Mucosa of descending colon (tissue), 3 donors: ENCODE data around the gene NOL4L. TPM values are rescaled to one million over a fixed set of nuclear protein-coding genes. Genes with fewer than 3 reads are reported as not detected.

Experiments
- ATAC-seq: fragments of 200-7000 bp; cut with Tn5 transposase; one replicate; pipeline ENCODE4 v1.9.1; 2020; ENCODE audit warnings: mild to moderate bottlenecking, moderate library complexity
- DNase-seq, 3 donors: peaks; one replicate each; pipeline ENCODE4 v3.0.0-alpha.2; 2020
- H3K36me3 ChIP-seq: fragments of 200-600 bp; one replicate; pipeline ENCODE4 v1.8.0; 2021; ENCODE audit warnings: low read depth, mild to moderate bottlenecking
- H3K4me1 ChIP-seq: fragments of 200-600 bp; one replicate; pipeline ENCODE4 v1.8.0; 2021; ENCODE audit warnings: low read depth, mild to moderate bottlenecking
- H3K4me3 ChIP-seq: fragments of 200-600 bp; one replicate; pipeline ENCODE4 v1.8.0; 2021; ENCODE audit warnings: mild to moderate bottlenecking
- H3K9me3 ChIP-seq: fragments of 200-600 bp; one replicate; pipeline ENCODE4 v1.8.0; 2021; ENCODE audit warnings: mild to moderate bottlenecking
- CTCF ChIP-seq: fragments of 200-600 bp; IDR thresholded peaks from one replicate; pipeline ENCODE4 v1.8.0; 2022; ENCODE audit warnings: antibody characterized with exemption, mild to moderate bottlenecking
- intact Hi-C, 2 donors: fragments of 100-400 bp; cut with DNase I in 1 of 2; cut with micrococcal nuclease in 1 of 2; formaldehyde crosslinking; loops; one replicate each; pipeline versions ENCODE4 v1.11.0 to v1.11.1; 2022; cut with DNase I, micrococcal nuclease
- total RNA-seq, 3 donors: library from RNA; stranded (reverse); fragmentation: NEBNext Ultra II Directional in 2 of 3; extraction: Animal tissue kit (Norgen Biotek cat#: 25700) in 2 of 3; gene quantifications; one replicate each; pipeline versions ENCODE4 v1.2.1 to v1.2.4, GENCODE V29; 2021 to 2023
- donor health status: DM: no; HTN: no; CAD: no; lungs with moderate emphysema.
- donor health status: DM: no; HTN: no; CAD: no.
- donor health status: DM: no; HTN: yes; CAD: no.

NOL4L gene
- total RNA-seq, 3 donors from 2014 or later = 46.1 to 75.3 (median 55.1) TPM

DNA sequence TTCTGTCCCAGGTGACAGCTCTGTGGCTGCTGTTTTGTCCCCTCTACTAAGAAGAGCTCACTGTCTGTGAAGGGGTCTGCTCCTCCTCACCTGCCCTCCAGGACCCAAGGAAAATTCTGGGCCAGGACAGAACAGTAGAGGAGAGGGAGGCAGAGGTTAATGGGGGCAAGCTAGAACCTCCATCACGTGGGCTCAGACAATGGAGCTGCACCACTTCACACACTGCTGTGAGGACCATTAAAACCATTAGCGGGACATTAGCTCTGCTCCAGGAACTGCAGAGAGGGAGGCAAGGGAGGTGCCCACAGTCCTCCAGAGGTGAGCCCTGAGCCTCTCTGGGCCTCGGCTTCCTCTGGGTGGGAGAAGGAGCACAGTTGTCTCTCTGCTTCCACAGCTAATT is 78.4 kb downstream of the NOL4L start:
- DNase-seq (peak in 2 of 3 donors; percentile 1 to 4), ATAC-seq (no peak)
- intact Hi-C loops = no loop called here
- no peaks in the 10 kb centered on the region for H3K4me1 ChIP-seq
- no peak overlapping the region for H3K4me3 ChIP-seq
- no peaks in the 10 kb centered on the region for H3K36me3 ChIP-seq
- no peaks in the 10 kb centered on the region for H3K9me3 ChIP-seq
- no peak for TF ChIP-seq CTCF

DNA sequence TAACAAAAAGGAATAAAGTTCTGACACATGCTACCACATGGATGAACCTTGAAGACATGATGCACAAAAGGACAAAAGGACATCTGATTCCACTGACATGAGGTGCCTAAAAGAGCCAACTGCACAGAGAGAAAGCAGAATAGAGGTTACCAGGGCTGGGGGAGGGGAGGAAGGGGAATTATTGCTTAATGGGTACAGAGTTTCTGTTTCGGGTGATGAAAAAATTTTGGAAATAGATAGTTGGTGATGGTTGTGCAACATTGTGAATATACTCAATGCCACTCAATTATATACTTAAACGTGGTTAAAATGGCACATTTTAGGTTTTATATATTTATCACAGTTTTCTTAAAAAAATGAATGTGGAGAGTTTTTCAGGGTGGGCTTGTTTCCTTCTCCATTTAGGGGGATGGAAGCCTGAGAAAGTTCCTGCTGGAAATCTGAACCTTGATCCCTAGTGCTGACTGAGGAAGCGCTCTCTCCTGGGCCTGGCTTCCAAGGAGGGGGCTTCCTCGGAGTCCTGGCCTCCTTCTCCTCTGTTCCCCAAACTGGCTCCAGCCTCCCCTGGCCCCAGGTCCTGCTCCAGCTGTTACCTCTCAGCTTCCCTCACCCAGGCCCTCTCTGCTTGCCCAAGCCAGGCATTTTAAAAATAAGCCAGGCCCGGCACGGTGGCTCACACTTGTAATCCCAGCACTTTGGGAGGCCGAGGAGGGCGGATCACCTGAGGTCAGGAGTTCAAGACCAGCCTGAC is 79.2 kb downstream of the NOL4L start:
- Histone ChIP-seq H3K4me3 (no peak overlapping the region), H3K36me3 (no peaks in the 10 kb centered on the region), H3K9me3 (no peaks in the 10 kb centered on the region), H3K4me1 (no peaks in the 10 kb centered on the region)
- intact Hi-C loops = no loop called here
- ATAC-seq = no peak
- TF ChIP-seq CTCF = no peak
- peak in 2 of 3 donors; percentile 4 to 6 for DNase-seq

GRCh38 chr20:32501709-32502108 is 83.4 kb downstream of the NOL4L start:
- H3K4me1 ChIP-seq = no peaks in the 10 kb centered on the region
- H3K9me3 ChIP-seq = no peaks in the 10 kb centered on the region
- no peak for ATAC-seq
- H3K4me3 ChIP-seq = no peak overlapping the region
- H3K36me3 ChIP-seq = no peaks in the 10 kb centered on the region
- TF ChIP-seq CTCF = no peak
- DNase-seq = no peak
- intact Hi-C loops = no loop called here

- Histone ChIP-seq H3K4me3 (no peak overlapping the region), H3K4me1 (no peaks in the 10 kb centered on the region), H3K9me3 (no peaks in the 10 kb centered on the region), H3K36me3 (no peaks in the 10 kb centered on the region)
- intact Hi-C loops = no loop called here
- DNase-seq (peak in 2 of 3 donors; percentile 10 to 27), ATAC-seq (no peak)
- TF ChIP-seq CTCF = no peak
Measured at GRCh38 chr20:32497589-32498224, 87.4 kb downstream of the NOL4L start.

- H3K4me3 ChIP-seq = no peak overlapping the region
- no peaks in the 10 kb centered on the region for H3K36me3 ChIP-seq
- DNase-seq (peak in 2 of 3 donors; percentile 14 to 27), ATAC-seq (no peak)
- H3K9me3 ChIP-seq = no peaks in the 10 kb centered on the region
- no peak for TF ChIP-seq CTCF
- no peaks in the 10 kb centered on the region for H3K4me1 ChIP-seq
- intact Hi-C loops = no loop called here
Measured at GRCh38 chr20:32496811-32497533, 88.2 kb downstream of the NOL4L start.
